GM12878 (cell line): Measurements from ENCODE around the gene ACSS1.

Experiments used
- BCL11A ChIP-seq: IDR thresholded peaks from 2 replicates; pipeline ENCODE4 v1.6.1; 2011; ENCODE audit warnings: low read depth, low read length
- EED ChIP-seq: sonication (generic); IDR thresholded peaks from 2 replicates; pipeline ENCODE4 v1.6.1; 2016; ENCODE audit warnings: antibody characterized with exemption, low read depth
- EP300 ChIP-seq, 2 experiments: fragments of 150-350 bp in 1 of 2; IDR thresholded peaks; 2 replicates each; pipeline ENCODE4 v1.6.1; 2011 to 2012; ENCODE audit warnings: low read depth in 2 of 2, low read length in 2 of 2, borderline replicate concordance in 1 of 2, improper control_type of control experiment in 1 of 2, inconsistent platforms in 1 of 2; ENCODE audit not compliant: control insufficient read depth in 1 of 2
- NFIC ChIP-seq: IDR thresholded peaks from 2 replicates; pipeline ENCODE4 v1.6.1; 2012; ENCODE audit warnings: low read depth, mild to moderate bottlenecking, inconsistent platforms, low read length, moderate library complexity
- NR2C1 ChIP-seq: fragments of 450-650 bp; IDR thresholded peaks from 2 replicates; pipeline ENCODE4 v1.6.1; 2017; ENCODE audit warnings: antibody characterized with exemption, mild to moderate bottlenecking, moderate library complexity
- PAX8 ChIP-seq: fragments of 450-650 bp; IDR thresholded peaks from 2 replicates; pipeline ENCODE4 v1.6.1; 2017; ENCODE audit warnings: mild to moderate bottlenecking, moderate library complexity
- POLR2A ChIP-seq: IDR thresholded peaks from 2 replicates; pipeline ENCODE4 v1.6.1; 2011; ENCODE audit warnings: low read depth, mild to moderate bottlenecking, low read length
- RAD21 ChIP-seq: IDR thresholded peaks from 2 replicates; pipeline ENCODE4 v1.6.1; 2011; ENCODE audit warnings: mild to moderate bottlenecking, low read depth, low read length, moderate library complexity; ENCODE audit not compliant: insufficient read depth
- RB1 ChIP-seq: fragments of 450-650 bp; formaldehyde crosslinking; IDR thresholded peaks from 2 replicates; pipeline ENCODE4 v1.6.1; 2017; ENCODE audit warnings: mild to moderate bottlenecking, borderline replicate concordance
- RELA ChIP-seq: fragments of 450-650 bp; IDR thresholded peaks from 2 replicates; pipeline ENCODE4 v1.8.0; 2014; ENCODE audit warnings: borderline replicate concordance; ENCODE audit not compliant: partially characterized antibody
- TF ChIP-seq, protein P1 (sequence below), 3 experiments: IDR thresholded peaks in 2 of 3; conservative IDR thresholded peaks in 1 of 3; 2 replicates each; pipeline ENCODE4 v1.5.1; 2011; ENCODE audit warnings: low read depth in 3 of 3, low read length in 3 of 3, mild to moderate bottlenecking in 3 of 3, control low read depth in 2 of 3, moderate library complexity in 2 of 3, inconsistent platforms in 1 of 3, mixed read lengths in 1 of 3; ENCODE audit not compliant: control insufficient read depth in 2 of 3, insufficient read depth in 1 of 3; ENCODE audit errors: extremely low read depth in 1 of 3
- TF ChIP-seq, protein P2 (sequence below): IDR thresholded peaks from 2 replicates; pipeline ENCODE4 v1.6.1; 2012; ENCODE audit warnings: low read depth, low read length, improper control_type of control experiment
- TF ChIP-seq, protein P3 (sequence below): fragments of 450-650 bp; conservative IDR thresholded peaks from 2 replicates; pipeline ENCODE4 v1.6.1; 2017; ENCODE audit warnings: mild to moderate bottlenecking, moderate library complexity

DNA sequence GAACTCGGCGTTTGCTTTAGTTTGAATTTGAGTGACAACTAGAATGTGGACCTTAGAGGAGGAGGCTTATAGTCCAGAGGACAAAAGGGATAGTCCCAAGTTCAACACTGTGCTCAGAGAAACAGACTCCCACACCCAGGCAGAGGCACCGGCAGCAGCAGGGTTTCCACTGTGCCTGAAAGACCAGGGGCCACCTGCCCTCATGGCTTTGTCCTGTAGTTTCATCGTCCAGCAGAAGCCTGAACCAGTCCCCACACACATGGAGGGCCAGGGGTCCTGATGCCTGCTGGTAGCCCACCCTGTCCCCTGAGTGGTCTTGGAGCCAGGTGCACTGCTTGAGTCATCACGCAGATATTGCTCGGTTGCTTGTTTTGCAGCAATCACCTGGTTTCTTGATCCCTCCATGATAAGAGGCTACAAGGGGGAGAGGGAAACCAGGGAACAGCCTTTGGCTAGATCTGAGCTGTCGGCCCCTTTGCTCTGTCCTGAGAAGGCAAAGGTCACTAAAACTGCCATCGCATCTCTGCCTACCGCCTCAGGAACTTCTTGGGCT, 7.2 kb upstream of the ACSS1 start:
- no peak for TF ChIP-seq PAX8
- no peak for TF ChIP-seq RB1
- TF ChIP-seq, protein P1, sequence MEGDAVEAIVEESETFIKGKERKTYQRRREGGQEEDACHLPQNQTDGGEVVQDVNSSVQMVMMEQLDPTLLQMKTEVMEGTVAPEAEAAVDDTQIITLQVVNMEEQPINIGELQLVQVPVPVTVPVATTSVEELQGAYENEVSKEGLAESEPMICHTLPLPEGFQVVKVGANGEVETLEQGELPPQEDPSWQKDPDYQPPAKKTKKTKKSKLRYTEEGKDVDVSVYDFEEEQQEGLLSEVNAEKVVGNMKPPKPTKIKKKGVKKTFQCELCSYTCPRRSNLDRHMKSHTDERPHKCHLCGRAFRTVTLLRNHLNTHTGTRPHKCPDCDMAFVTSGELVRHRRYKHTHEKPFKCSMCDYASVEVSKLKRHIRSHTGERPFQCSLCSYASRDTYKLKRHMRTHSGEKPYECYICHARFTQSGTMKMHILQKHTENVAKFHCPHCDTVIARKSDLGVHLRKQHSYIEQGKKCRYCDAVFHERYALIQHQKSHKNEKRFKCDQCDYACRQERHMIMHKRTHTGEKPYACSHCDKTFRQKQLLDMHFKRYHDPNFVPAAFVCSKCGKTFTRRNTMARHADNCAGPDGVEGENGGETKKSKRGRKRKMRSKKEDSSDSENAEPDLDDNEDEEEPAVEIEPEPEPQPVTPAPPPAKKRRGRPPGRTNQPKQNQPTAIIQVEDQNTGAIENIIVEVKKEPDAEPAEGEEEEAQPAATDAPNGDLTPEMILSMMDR (IDR thresholded peaks at IDR 0.05 in 2 of 3, conservative IDR thresholded peaks at IDR 0.05 in 1 of 3; ENCODE audit: control insufficient read depth in 2 of 3, extremely low read depth in 1 of 3, insufficient read depth in 1 of 3, low read depth in 3 of 3, low read length in 3 of 3): no peak
- TF ChIP-seq NR2C1: no peak
- no peak for TF ChIP-seq POLR2A
- TF ChIP-seq EED: no peak
- no peak for TF ChIP-seq BCL11A
- TF ChIP-seq, protein P2, sequence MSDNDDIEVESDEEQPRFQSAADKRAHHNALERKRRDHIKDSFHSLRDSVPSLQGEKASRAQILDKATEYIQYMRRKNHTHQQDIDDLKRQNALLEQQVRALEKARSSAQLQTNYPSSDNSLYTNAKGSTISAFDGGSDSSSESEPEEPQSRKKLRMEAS: no peak
- no peak for TF ChIP-seq EP300 (IDR thresholded peaks at IDR 0.05; ENCODE audit: borderline replicate concordance in 1 of 2, control insufficient read depth in 1 of 2, low read depth in 2 of 2, low read length in 2 of 2)
- no peak for TF ChIP-seq NFIC
- no peak for TF ChIP-seq RELA
- TF ChIP-seq RAD21: no peak
- TF ChIP-seq, protein P3, sequence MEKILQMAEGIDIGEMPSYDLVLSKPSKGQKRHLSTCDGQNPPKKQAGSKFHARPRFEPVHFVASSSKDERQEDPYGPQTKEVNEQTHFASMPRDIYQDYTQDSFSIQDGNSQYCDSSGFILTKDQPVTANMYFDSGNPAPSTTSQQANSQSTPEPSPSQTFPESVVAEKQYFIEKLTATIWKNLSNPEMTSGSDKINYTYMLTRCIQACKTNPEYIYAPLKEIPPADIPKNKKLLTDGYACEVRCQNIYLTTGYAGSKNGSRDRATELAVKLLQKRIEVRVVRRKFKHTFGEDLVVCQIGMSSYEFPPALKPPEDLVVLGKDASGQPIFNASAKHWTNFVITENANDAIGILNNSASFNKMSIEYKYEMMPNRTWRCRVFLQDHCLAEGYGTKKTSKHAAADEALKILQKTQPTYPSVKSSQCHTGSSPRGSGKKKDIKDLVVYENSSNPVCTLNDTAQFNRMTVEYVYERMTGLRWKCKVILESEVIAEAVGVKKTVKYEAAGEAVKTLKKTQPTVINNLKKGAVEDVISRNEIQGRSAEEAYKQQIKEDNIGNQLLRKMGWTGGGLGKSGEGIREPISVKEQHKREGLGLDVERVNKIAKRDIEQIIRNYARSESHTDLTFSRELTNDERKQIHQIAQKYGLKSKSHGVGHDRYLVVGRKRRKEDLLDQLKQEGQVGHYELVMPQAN: no peak
